ENCODE data around the gene PRPSAP2.

DNA sequence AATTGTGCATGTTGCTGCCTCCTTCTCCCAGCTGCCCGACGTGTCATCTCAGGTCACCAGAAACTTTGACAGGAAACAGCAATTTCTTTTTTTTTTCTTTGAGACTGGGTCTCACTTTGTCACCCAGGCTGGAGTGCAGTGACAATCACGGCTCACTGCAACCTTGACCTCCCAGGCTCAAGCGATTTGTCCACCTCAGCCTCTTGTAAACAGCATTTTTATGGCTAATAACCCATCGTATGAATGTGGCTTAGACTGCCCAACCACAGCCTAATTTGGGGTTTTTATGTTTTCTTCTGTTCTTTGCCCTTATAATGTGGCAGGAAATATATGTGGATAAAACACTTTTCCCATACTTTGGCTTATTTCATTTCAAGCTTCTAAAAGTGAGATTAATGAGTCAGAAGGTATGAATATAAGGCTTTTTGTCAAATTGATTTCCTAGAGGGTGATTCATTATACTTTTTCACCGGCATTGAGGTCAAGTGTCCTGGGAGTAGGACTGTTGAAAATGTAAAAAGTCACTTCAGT, 63.0 kb downstream of the PRPSAP2 start:
- TF ChIP-seq, protein P1, sequence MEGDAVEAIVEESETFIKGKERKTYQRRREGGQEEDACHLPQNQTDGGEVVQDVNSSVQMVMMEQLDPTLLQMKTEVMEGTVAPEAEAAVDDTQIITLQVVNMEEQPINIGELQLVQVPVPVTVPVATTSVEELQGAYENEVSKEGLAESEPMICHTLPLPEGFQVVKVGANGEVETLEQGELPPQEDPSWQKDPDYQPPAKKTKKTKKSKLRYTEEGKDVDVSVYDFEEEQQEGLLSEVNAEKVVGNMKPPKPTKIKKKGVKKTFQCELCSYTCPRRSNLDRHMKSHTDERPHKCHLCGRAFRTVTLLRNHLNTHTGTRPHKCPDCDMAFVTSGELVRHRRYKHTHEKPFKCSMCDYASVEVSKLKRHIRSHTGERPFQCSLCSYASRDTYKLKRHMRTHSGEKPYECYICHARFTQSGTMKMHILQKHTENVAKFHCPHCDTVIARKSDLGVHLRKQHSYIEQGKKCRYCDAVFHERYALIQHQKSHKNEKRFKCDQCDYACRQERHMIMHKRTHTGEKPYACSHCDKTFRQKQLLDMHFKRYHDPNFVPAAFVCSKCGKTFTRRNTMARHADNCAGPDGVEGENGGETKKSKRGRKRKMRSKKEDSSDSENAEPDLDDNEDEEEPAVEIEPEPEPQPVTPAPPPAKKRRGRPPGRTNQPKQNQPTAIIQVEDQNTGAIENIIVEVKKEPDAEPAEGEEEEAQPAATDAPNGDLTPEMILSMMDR (IDR thresholded peaks at IDR 0.05; ENCODE audit: insufficient read depth, low read length, poor library complexity, severe bottlenecking), result no peak
- TF ChIP-seq EZH2phosphoT487 (conservative IDR thresholded peaks at IDR 0.05; ENCODE audit: low read length), result no peak

Data from SU-DHL-6 (cell line).